Measurements from ENCODE around the gene ADRA2C. TPM values are rescaled to one million over a fixed set of nuclear protein-coding genes. Genes with fewer than 3 reads are reported as not detected.

Gene ADRA2C
- total RNA-seq, 4 donors from 2014 or later, result 0.96 to 1.6 (median 1.1) TPM; not detected in 1

DNA sequence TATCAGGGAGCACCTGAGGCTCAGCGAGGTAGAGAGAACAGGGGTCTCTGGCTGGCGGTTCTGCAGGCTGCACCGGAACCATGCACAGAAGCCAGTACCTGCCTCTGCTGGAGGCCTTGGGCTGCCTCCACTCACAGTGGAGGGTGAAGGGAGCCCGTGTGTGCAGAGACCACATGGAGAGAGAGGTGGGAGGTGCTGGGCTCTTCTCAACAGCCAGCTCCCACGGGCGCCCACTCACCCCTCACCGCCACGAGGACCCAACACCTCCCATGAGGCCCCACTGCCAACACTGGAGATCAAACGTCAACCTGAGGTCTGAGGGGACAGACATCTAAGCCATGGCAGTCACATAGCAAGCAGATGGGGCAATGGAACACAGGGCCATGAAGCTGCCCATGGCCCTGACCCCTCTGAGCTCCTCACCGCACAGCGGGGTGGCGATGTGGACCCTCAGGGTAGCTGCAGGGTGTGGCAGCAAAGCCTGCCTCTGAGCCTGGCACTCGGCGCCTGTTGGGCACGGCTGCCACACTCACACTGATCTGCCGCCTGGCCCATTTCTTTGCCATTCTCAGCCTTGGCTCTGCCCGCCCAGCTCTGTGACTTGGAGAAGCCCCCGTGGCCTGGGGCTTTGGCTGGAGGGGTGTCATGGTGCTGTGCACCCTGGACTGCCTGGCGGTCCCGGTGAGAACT is 44.8 kb downstream of the ADRA2C start:
- in situ Hi-C loops (cut with MboI; ENCODE audit: low pct_ligation_motif_present in 1 of 4, low pct_unique_long_range_greater_than_20kb in 1 of 4, low sequenced_read_pairs in 3 of 4), result no loop called here
- 76% methylated on average over 12 of the region's 20 CpGs; no CpG with 5 or more reads in 1 of the 2 donors for WGBS, 2 donors (ENCODE audit: low coverage in 1 of 2)
- Histone ChIP-seq H3K27me3 (peaks cover 10% of the 10 kb centered on the region), H3K9me3 (no peaks in the 10 kb centered on the region), H3K27ac (no peak overlapping the region), H3K36me3 (no peaks in the 10 kb centered on the region), H3K4me1 (no peaks in the 10 kb centered on the region), H3K4me3 (no peak overlapping the region)
- TF ChIP-seq, protein P1, sequence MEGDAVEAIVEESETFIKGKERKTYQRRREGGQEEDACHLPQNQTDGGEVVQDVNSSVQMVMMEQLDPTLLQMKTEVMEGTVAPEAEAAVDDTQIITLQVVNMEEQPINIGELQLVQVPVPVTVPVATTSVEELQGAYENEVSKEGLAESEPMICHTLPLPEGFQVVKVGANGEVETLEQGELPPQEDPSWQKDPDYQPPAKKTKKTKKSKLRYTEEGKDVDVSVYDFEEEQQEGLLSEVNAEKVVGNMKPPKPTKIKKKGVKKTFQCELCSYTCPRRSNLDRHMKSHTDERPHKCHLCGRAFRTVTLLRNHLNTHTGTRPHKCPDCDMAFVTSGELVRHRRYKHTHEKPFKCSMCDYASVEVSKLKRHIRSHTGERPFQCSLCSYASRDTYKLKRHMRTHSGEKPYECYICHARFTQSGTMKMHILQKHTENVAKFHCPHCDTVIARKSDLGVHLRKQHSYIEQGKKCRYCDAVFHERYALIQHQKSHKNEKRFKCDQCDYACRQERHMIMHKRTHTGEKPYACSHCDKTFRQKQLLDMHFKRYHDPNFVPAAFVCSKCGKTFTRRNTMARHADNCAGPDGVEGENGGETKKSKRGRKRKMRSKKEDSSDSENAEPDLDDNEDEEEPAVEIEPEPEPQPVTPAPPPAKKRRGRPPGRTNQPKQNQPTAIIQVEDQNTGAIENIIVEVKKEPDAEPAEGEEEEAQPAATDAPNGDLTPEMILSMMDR (IDR thresholded peaks at IDR 0.05), result no peak
- no peak for TF ChIP-seq EP300 (IDR thresholded peaks at IDR 0.05; ENCODE audit: low read depth)
- no peak for TF ChIP-seq POLR2AphosphoS5 (IDR thresholded peaks at IDR 0.05)
- TF ChIP-seq POLR2A (IDR thresholded peaks at IDR 0.05), result no peak
- intact Hi-C loops (cut with DNase I; ENCODE audit: low total_unique reads), result no loop called here
- DNase-seq, result no peak

DNA sequence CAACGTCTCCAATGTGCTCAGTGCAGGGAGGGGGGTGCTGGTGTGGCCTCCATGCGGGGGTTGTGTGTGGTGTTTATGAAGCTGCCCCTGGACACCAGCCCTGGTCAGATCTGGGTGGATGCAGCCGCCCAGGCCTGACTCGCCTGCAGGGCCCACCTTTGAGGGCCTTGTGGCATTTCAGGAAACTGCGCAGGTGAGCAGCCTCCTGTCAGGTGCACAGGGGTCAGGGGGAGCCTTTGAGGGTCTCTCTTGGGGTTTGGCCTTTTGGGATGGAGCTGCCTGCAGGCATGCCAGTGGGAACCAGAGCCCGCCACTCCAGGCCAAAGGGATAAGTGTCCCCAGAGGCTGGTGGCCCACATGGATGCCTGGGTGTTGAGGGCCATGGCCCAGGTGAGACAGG is 45.4 kb downstream of the ADRA2C start:
- Histone ChIP-seq H3K9me3 (no peaks in the 10 kb centered on the region), H3K4me1 (no peaks in the 10 kb centered on the region), H3K36me3 (no peaks in the 10 kb centered on the region), H3K27ac (no peak overlapping the region), H3K4me3 (no peak overlapping the region), H3K27me3 (peaks cover 10% of the 10 kb centered on the region)
- intact Hi-C loops (cut with DNase I; ENCODE audit: low total_unique reads), result no loop called here
- DNase-seq, result no peak
- WGBS, 2 donors (ENCODE audit: low coverage in 1 of 2), result 67% methylated on average over 5 of the region's 6 CpGs; no CpG with 5 or more reads in 1 of the 2 donors
- TF ChIP-seq POLR2AphosphoS5 (IDR thresholded peaks at IDR 0.05) (no peak), POLR2A (IDR thresholded peaks at IDR 0.05) (no peak), EP300 (IDR thresholded peaks at IDR 0.05; ENCODE audit: low read depth) (no peak)
- TF ChIP-seq, protein P1 (IDR thresholded peaks at IDR 0.05), result no peak
- in situ Hi-C loops (cut with MboI; ENCODE audit: low pct_ligation_motif_present in 1 of 4, low pct_unique_long_range_greater_than_20kb in 1 of 4, low sequenced_read_pairs in 3 of 4), result no loop called here

DNA sequence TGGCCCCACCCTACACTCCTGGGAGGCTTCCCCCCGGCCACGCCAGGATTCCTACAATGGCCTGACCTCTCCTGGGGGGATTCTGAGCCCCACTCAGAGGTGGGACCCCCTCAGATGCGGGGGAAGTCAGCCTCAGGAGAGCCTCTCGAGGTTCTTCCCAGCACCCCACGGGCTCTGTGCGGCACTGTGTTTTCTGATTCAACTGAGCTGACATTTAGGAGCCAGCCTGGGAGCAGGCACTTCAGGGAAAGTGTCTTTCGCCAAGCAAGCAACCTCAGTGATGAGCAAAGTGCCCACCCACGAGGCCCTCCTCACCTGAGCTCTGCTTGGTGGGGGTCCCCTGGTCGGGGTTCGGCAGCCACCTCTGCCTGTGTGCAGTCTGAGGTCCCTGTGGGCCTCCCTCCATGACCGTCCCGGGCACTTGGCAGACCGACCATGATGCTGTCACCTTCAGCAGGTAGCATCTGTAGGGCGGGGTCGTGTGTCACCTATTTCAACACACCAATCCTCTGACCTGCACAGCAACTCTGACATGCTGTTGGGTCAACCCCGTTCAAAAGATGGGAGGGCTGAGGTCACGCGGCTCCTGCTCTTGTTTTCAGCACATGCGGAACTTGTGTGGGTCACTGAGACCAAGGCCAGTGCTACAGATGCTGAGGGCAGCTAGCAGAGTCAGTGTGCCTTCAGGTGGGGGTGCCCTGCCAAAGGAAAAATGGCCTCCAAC is 46.2 kb downstream of the ADRA2C start:
- DNase-seq, result no peak

More for the DNA sequence above, 46.2 kb downstream of the ADRA2C start:
- Histone ChIP-seq H3K9me3 (no peaks in the 10 kb centered on the region), H3K4me1 (no peaks in the 10 kb centered on the region), H3K4me3 (no peak overlapping the region), H3K27ac (no peak overlapping the region), H3K27me3 (peaks cover 10% of the 10 kb centered on the region), H3K36me3 (no peaks in the 10 kb centered on the region)
- in situ Hi-C loops (cut with MboI; ENCODE audit: low pct_ligation_motif_present in 1 of 4, low pct_unique_long_range_greater_than_20kb in 1 of 4, low sequenced_read_pairs in 3 of 4), result no loop called here
- intact Hi-C loops (cut with DNase I; ENCODE audit: low total_unique reads), result no loop called here
- WGBS, 2 donors (ENCODE audit: low coverage in 1 of 2), result 88% methylated on average over 17 of the region's 19 CpGs; no CpG with 5 or more reads in 1 of the 2 donors
- TF ChIP-seq, protein P1 (IDR thresholded peaks at IDR 0.05), result no peak
- no peak for TF ChIP-seq POLR2A (IDR thresholded peaks at IDR 0.05)
- TF ChIP-seq POLR2AphosphoS5 (IDR thresholded peaks at IDR 0.05), result no peak
- no peak for TF ChIP-seq EP300 (IDR thresholded peaks at IDR 0.05; ENCODE audit: low read depth)
